ENCODE results near the gene PCDHA6.
A peak's percentile ranks its signal among the peaks of the same experiment; 100 is the strongest.
"Not testable (repeated sequence)": the region's sequence is repeated elsewhere in the genome, so short reads cannot be mapped to it uniquely, and the experiment has no call there.

The PCDHA6 gene

DNA sequence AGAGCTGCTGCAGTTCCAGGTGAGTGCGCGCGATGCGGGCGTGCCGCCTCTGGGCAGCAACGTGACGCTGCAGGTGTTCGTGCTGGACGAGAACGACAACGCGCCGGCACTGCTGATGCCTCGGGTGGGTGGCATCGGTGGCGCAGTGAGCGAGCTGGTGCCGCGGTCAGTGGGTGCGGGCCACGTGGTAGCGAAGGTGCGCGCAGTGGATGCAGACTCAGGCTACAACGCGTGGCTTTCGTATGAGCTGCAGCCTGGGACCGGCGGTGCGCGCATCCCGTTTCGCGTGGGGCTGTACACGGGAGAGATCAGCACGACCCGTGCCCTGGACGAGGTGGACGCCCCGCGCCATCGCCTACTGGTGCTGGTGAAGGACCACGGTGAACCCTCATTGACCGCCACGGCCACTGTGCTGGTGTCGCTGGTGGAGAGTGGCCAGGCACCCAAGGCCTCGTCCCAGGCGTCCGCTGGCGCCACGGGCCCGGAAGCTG lies 24.9 kb upstream of the PCDHA6 start:
- H2AFZ ChIP-seq (ENCODE audit: low read length) = no peak overlapping the region
- no peak overlapping the region for H3K9ac ChIP-seq (ENCODE audit: low read depth, low read length, poor library complexity, severe bottlenecking)
- H3K4me1 ChIP-seq (ENCODE audit: insufficient read depth, low read length, poor library complexity, severe bottlenecking) = no peaks in the 10 kb centered on the region
- no peaks in the 10 kb centered on the region for H3K79me2 ChIP-seq (ENCODE audit: insufficient read depth, low read length)
- no peaks in the 10 kb centered on the region for H3F3A ChIP-seq (ENCODE audit: low read depth)
- no peaks in the 10 kb centered on the region for H3K36me3 ChIP-seq (ENCODE audit: insufficient read depth, low read length)
- no peaks in the 10 kb centered on the region for H3K27me3 ChIP-seq (ENCODE audit: insufficient read depth, low read length, poor library complexity, severe bottlenecking)
- no peak overlapping the region for H3K4me2 ChIP-seq (ENCODE audit: low read depth, low read length, poor library complexity, severe bottlenecking)
- no peaks in the 10 kb centered on the region for H4K20me1 ChIP-seq (ENCODE audit: insufficient read depth, low read length, poor library complexity, severe bottlenecking)
- no peaks in the 10 kb centered on the region for H3K9me2 ChIP-seq (replicated peaks; ENCODE audit: low read depth, low read length)
- no peak overlapping the region for H3K4me3 ChIP-seq (ENCODE audit: low read length, poor library complexity, severe bottlenecking)
- TF ChIP-seq, protein P1, sequence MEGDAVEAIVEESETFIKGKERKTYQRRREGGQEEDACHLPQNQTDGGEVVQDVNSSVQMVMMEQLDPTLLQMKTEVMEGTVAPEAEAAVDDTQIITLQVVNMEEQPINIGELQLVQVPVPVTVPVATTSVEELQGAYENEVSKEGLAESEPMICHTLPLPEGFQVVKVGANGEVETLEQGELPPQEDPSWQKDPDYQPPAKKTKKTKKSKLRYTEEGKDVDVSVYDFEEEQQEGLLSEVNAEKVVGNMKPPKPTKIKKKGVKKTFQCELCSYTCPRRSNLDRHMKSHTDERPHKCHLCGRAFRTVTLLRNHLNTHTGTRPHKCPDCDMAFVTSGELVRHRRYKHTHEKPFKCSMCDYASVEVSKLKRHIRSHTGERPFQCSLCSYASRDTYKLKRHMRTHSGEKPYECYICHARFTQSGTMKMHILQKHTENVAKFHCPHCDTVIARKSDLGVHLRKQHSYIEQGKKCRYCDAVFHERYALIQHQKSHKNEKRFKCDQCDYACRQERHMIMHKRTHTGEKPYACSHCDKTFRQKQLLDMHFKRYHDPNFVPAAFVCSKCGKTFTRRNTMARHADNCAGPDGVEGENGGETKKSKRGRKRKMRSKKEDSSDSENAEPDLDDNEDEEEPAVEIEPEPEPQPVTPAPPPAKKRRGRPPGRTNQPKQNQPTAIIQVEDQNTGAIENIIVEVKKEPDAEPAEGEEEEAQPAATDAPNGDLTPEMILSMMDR (conservative IDR thresholded peaks at IDR 0.05; ENCODE audit: low read length) = no peak
- TF ChIP-seq EZH2phosphoT487 (IDR thresholded peaks at IDR 0.05; ENCODE audit: borderline replicate concordance) = no peak
- no peaks in the 10 kb centered on the region for H3K9me3 ChIP-seq (ENCODE audit: insufficient read depth, low read depth, low read length)

DNA sequence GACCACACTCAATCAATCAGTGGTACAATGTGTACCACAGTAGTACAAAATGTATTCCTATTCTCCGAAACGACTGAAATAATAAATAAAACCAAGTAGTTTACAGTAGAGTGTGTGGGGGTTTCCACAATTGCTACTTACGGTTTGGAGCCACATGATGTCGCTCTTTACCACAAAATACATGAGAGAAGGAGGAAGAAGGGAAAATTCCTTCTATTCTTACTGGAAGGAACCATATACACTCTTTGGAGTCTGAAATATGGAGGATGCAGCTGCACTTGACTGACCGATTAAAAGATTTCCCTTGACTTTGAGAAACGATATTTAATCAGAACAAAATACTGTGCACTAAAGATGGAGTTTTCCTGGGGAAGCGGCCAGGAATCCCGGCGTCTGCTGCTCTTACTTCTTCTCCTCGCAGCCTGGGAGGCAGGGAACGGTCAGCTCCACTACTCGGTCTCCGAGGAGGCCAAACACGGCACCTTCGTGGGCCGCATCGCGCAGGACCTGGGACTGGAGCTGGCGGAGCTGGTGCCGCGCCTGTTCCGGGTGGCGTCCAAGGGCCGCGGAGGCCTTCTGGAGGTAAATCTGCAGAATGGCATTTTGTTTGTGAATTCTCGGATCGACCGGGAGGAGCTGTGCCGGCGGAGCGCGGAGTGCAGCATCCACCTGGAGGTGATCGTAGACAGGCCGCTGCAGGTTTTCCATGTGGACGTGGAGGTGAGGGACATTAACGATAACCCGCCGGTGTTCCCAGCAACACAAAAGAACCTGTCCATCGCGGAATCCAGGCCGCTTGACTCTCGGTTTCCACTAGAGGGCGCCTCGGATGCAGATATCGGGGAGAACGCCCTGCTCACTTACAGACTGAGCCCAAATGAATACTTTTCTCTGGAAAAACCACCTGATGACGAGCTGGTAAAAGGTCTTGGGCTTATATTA lies 20.7 kb upstream of the PCDHA6 start, which contains the start of gene PCDHA4:
Gene PCDHA4 (plus strand): TSS at position 235 of the 942 bp plus-strand sequence.
- Histone ChIP-seq H3F3A (ENCODE audit: low read depth) (no peaks in the 10 kb centered on the region), H3K4me3 (ENCODE audit: low read length, poor library complexity, severe bottlenecking) (no peak within 1 kb of the TSS), H3K4me2 (ENCODE audit: low read depth, low read length, poor library complexity, severe bottlenecking) (no peak within 1 kb of the TSS), H3K79me2 (ENCODE audit: insufficient read depth, low read length) (no peaks in the 10 kb centered on the region), H3K4me1 (ENCODE audit: insufficient read depth, low read length, poor library complexity, severe bottlenecking) (no peaks in the 10 kb centered on the region), H3K27me3 (ENCODE audit: insufficient read depth, low read length, poor library complexity, severe bottlenecking) (no peaks in the 10 kb centered on the region), H3K9me3 (ENCODE audit: insufficient read depth, low read depth, low read length) (no peaks in the 10 kb centered on the region), H3K9ac (ENCODE audit: low read depth, low read length, poor library complexity, severe bottlenecking) (no peak within 1 kb of the TSS), H3K36me3 (ENCODE audit: insufficient read depth, low read length) (no peaks in the 10 kb centered on the region), H4K20me1 (ENCODE audit: insufficient read depth, low read length, poor library complexity, severe bottlenecking) (no peaks in the 10 kb centered on the region), H3K9me2 (replicated peaks; ENCODE audit: low read depth, low read length) (no peaks in the 10 kb centered on the region), H2AFZ (ENCODE audit: low read length) (no peak within 1 kb of the TSS)
- TF ChIP-seq EZH2phosphoT487 (IDR thresholded peaks at IDR 0.05; ENCODE audit: borderline replicate concordance) = no peak
- TF ChIP-seq, protein P1 (conservative IDR thresholded peaks at IDR 0.05; ENCODE audit: low read length) = peak; percentile 46

DNA sequence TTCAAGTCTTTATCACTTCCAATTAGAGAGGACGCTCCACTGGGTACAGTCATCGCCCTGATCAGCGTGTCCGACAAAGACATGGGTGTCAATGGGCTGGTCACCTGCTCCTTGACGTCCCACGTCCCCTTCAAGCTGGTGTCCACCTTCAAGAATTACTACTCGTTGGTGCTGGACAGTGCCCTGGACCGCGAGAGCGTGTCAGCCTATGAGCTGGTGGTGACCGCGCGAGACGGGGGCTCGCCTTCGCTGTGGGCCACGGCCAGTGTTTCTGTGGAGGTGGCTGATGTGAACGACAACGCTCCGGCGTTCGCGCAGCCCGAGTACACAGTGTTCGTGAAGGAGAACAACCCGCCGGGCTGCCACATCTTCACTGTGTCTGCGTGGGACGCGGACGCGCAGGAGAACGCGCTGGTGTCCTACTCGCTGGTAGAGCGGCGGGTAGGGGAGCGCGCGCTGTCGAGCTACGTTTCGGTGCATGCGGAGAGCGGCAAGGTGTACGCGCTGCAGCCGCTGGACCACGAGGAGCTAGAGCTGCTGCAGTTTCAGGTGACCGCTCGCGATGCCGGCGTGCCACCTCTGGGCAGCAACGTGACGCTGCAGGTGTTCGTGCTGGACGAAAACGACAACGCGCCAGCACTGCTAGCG lies 19.4 kb upstream of the PCDHA6 start:
- not testable (repeated sequence) for H3K9me2 ChIP-seq (replicated peaks; ENCODE audit: low read depth, low read length); H3K27me3 ChIP-seq (ENCODE audit: insufficient read depth, low read length, poor library complexity, severe bottlenecking); H3F3A ChIP-seq (ENCODE audit: low read depth); H2AFZ ChIP-seq (ENCODE audit: low read length); H3K4me3 ChIP-seq (ENCODE audit: low read length, poor library complexity, severe bottlenecking); H3K36me3 ChIP-seq (ENCODE audit: insufficient read depth, low read length); H3K9ac ChIP-seq (ENCODE audit: low read depth, low read length, poor library complexity, severe bottlenecking); H3K4me1 ChIP-seq (ENCODE audit: insufficient read depth, low read length, poor library complexity, severe bottlenecking); H4K20me1 ChIP-seq (ENCODE audit: insufficient read depth, low read length, poor library complexity, severe bottlenecking); H3K9me3 ChIP-seq (ENCODE audit: insufficient read depth, low read depth, low read length); H3K79me2 ChIP-seq (ENCODE audit: insufficient read depth, low read length); H3K4me2 ChIP-seq (ENCODE audit: low read depth, low read length, poor library complexity, severe bottlenecking)
